SK-N-SH (cell line): ENCODE results near the gene DIPK1C.

ENCODE experiments used
- FOSL2 ChIP-seq: IDR thresholded peaks from 2 replicates; pipeline ENCODE4 v1.4.0; 2012; ENCODE audit warnings: low read depth, mild to moderate bottlenecking, moderate library complexity, borderline replicate concordance
- PBX3 ChIP-seq: IDR thresholded peaks from 2 replicates; pipeline ENCODE4; 2012
- SMC3 ChIP-seq: IDR thresholded peaks from 2 replicates; pipeline ENCODE4 v1.6.1; 2012; ENCODE audit warnings: low read depth, low read length, improper control_type of control experiment
- TF ChIP-seq, protein P1 (sequence below): fragments of 200-600 bp; sonication (generic); IDR thresholded peaks from 2 replicates; pipeline ENCODE4 v1.6.1; 2017; ENCODE audit warnings: antibody characterized with exemption, mild to moderate bottlenecking, moderate library complexity

DNA sequence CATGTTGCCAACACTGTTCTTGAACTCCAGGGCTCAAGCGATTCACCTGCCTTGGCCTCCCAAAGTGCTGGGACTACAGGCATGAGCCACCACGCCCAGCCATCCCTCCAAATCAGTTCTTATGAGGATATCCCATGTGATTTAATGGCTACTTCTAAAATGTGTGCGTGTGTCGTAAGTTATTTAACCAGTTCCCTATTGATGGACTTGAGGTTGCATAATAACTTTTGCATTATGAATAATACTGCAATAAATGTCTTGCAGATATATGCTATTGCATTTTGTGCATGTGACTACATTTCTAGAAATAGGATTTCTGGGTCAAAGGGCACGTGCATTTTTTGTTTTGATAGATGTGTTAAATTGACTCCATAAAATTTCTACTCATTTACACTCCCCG is 19.0 kb downstream of the DIPK1C start:
- TF ChIP-seq PBX3 (no peak), SMC3 (no peak), FOSL2 (no peak)
- TF ChIP-seq, protein P1, sequence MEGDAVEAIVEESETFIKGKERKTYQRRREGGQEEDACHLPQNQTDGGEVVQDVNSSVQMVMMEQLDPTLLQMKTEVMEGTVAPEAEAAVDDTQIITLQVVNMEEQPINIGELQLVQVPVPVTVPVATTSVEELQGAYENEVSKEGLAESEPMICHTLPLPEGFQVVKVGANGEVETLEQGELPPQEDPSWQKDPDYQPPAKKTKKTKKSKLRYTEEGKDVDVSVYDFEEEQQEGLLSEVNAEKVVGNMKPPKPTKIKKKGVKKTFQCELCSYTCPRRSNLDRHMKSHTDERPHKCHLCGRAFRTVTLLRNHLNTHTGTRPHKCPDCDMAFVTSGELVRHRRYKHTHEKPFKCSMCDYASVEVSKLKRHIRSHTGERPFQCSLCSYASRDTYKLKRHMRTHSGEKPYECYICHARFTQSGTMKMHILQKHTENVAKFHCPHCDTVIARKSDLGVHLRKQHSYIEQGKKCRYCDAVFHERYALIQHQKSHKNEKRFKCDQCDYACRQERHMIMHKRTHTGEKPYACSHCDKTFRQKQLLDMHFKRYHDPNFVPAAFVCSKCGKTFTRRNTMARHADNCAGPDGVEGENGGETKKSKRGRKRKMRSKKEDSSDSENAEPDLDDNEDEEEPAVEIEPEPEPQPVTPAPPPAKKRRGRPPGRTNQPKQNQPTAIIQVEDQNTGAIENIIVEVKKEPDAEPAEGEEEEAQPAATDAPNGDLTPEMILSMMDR = no peak
